ENCODE measurements around the gene PDE8B. TPM values are rescaled to one million over a fixed set of nuclear protein-coding genes. Genes with fewer than 3 reads are reported as not detected.

PDE8B gene
- total and polyA plus RNA-seq, 2 donors (not counting 1 experiment from before 2014, with no cell fraction given), result 0.07 TPM; not detected in 1

DNA sequence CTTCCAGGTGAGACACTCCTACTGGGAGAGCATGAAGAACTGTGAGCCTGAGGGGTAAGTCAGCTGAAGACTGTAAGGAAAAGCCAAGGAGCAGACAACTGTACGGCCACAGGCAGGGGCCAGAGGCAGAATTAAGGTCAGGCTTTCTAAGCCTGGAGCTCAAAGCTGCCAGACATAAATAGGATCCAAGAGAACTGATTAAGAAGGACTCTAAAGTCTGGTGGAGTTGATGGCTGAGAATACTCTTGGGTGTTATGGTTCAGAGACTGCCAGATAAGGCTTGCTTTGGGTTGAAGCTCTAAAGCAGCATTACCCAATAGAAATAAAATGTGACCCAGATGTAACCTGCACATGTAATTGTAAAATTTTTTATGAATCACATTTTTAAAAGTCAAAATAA lies 12.2 kb downstream of the PDE8B start:
- no peak for DNase-seq
- H2AFZ ChIP-seq (ENCODE audit: insufficient read depth, low read depth, low read length, poor library complexity, severe bottlenecking), result no peak overlapping the region
- H3K4me3 Mint-ChIP-seq, result no peak overlapping the region
- intact Hi-C loops (cut with micrococcal nuclease), result no loop called here
- no peak overlapping the region for H3K27ac ChIP-seq (ENCODE audit: low read length in 2 of 2)
- H3K4me1 Mint-ChIP-seq, result no peaks in the 10 kb centered on the region
- H3K36me3 ChIP-seq (replicated peaks in 1 of 2; ENCODE audit: control extremely low read depth in 1 of 2, control insufficient read depth in 1 of 2, extremely low read depth in 1 of 2, insufficient read depth in 2 of 2, low read length in 1 of 2), result no peaks in the 10 kb centered on the region
- ChIA-PET POLR2A (no interaction called here), CTCF (no interaction called here)
- no peak overlapping the region for H3K4me3 ChIP-seq (ENCODE audit: control extremely low read depth in 1 of 5, extremely low read depth in 1 of 5, insufficient read depth in 1 of 5, low read depth in 2 of 5, low read length in 4 of 5)
- 100% methylated on average over 1 of the region's 1 CpG for WGBS (ENCODE audit: insufficient coverage)
- H3K9ac ChIP-seq (ENCODE audit: low read length), result no peak overlapping the region
- peaks cover 34% of the 10 kb centered on the region for H3K27me3 Mint-ChIP-seq
- H3K4me2 ChIP-seq (replicated peaks; ENCODE audit: low read depth, low read length, poor library complexity, severe bottlenecking), result no peak overlapping the region
- H3K4me1 ChIP-seq (ENCODE audit: control insufficient read depth in 2 of 2, insufficient read depth in 2 of 2, low read length in 2 of 2), result no peaks in the 10 kb centered on the region
- no peaks in the 10 kb centered on the region for H4K20me1 ChIP-seq (ENCODE audit: control insufficient read depth, insufficient read depth, low read length, poor library complexity, severe bottlenecking)
- TF ChIP-seq EZH2 (IDR thresholded peaks at IDR 0.05; ENCODE audit: borderline replicate concordance, insufficient read depth, low read depth, low read length, poor library complexity, severe bottlenecking) (no peak), CTCF (IDR thresholded peaks at IDR 0.05) (no peak)
- H3K27me3 ChIP-seq (replicated peaks in 1 of 4; ENCODE audit: control extremely low read depth in 1 of 4, control insufficient read depth in 3 of 4, insufficient read depth in 4 of 4, low read length in 3 of 4), result peaks cover 0 to 7% (median 0%) of the 10 kb centered on the region in 4 experiments
- no peak for ATAC-seq (ENCODE audit: low read depth)
- no peaks in the 10 kb centered on the region for H3K9me3 Mint-ChIP-seq (ENCODE audit: insufficient read depth)
- H3K9me3 ChIP-seq (ENCODE audit: control extremely low read depth in 1 of 3, control insufficient read depth in 2 of 3, insufficient read depth in 1 of 3, low read length in 2 of 3), result no peaks in the 10 kb centered on the region
- H3K27ac Mint-ChIP-seq, result no peak overlapping the region
- H3K79me2 ChIP-seq (ENCODE audit: control insufficient read depth, insufficient read depth, low read length), result no peaks in the 10 kb centered on the region

- Mint-ChIP-seq H3K4me3 (no peak overlapping the region), H3K4me1 (no peaks in the 10 kb centered on the region), H3K27ac (no peak overlapping the region), H3K9me3 (ENCODE audit: insufficient read depth) (no peaks in the 10 kb centered on the region), H3K27me3 (peaks cover 30% of the 10 kb centered on the region)
- no peaks in the 10 kb centered on the region for H3K36me3 ChIP-seq (replicated peaks in 1 of 2; ENCODE audit: control extremely low read depth in 1 of 2, control insufficient read depth in 1 of 2, extremely low read depth in 1 of 2, insufficient read depth in 2 of 2, low read length in 1 of 2)
- H3K9ac ChIP-seq (ENCODE audit: low read length), result no peak overlapping the region
- CTCF ChIA-PET, result interaction anchor here (0.6 kb wide), 1 partner anchor 80 kb away, joined by 5 read pairs; no protein-coding TSS in a partner anchor
- ATAC-seq (ENCODE audit: low read depth), result no peak
- no peaks in the 10 kb centered on the region for H3K9me3 ChIP-seq (ENCODE audit: control extremely low read depth in 1 of 3, control insufficient read depth in 2 of 3, insufficient read depth in 1 of 3, low read length in 2 of 3)
- H4K20me1 ChIP-seq (ENCODE audit: control insufficient read depth, insufficient read depth, low read length, poor library complexity, severe bottlenecking), result no peaks in the 10 kb centered on the region
- no peaks in the 10 kb centered on the region for H3K79me2 ChIP-seq (ENCODE audit: control insufficient read depth, insufficient read depth, low read length)
- H2AFZ ChIP-seq (ENCODE audit: insufficient read depth, low read depth, low read length, poor library complexity, severe bottlenecking), result no peak overlapping the region
- TF ChIP-seq EZH2 (IDR thresholded peaks at IDR 0.05; ENCODE audit: borderline replicate concordance, insufficient read depth, low read depth, low read length, poor library complexity, severe bottlenecking) (no peak), CTCF (IDR thresholded peaks at IDR 0.05) (no peak)
- no peak overlapping the region for H3K4me2 ChIP-seq (replicated peaks; ENCODE audit: low read depth, low read length, poor library complexity, severe bottlenecking)
- WGBS (ENCODE audit: insufficient coverage), result 93% methylated on average over 3 of the region's 4 CpGs
- H3K4me3 ChIP-seq (ENCODE audit: control extremely low read depth in 1 of 5, extremely low read depth in 1 of 5, insufficient read depth in 1 of 5, low read depth in 2 of 5, low read length in 4 of 5), result no peak overlapping the region
- POLR2A ChIA-PET, result no interaction called here
- H3K4me1 ChIP-seq (ENCODE audit: control insufficient read depth in 2 of 2, insufficient read depth in 2 of 2, low read length in 2 of 2), result no peaks in the 10 kb centered on the region
- no peak for DNase-seq
- peaks cover 0 to 8% (median 0%) of the 10 kb centered on the region in 4 experiments for H3K27me3 ChIP-seq (replicated peaks in 1 of 4; ENCODE audit: control extremely low read depth in 1 of 4, control insufficient read depth in 3 of 4, insufficient read depth in 4 of 4, low read length in 3 of 4)
- no peak overlapping the region for H3K27ac ChIP-seq (ENCODE audit: low read length in 2 of 2)
- intact Hi-C loops (cut with micrococcal nuclease), result no loop called here
These were observed 13.2 kb downstream of the PDE8B start for GRCh38 chr5:77223653-77224052.
